Testis (tissue), 3 donors: ENCODE data around the gene PRTFDC1. TPM values are rescaled to one million over a fixed set of nuclear protein-coding genes. Genes with fewer than 3 reads are reported as not detected.

ENCODE experiments used
- DNase-seq: peaks from one replicate; pipeline ENCODE4 v3.0.0-alpha.2; 2019
- H3K27ac ChIP-seq, 2 donors: fragments of 200-600 bp; sonication (generic); one replicate each; pipeline ENCODE4 v1.5.1; 2019
- H3K27me3 ChIP-seq: fragments of 200-600 bp; sonication (generic); one replicate; pipeline ENCODE4 v1.5.1; 2019
- H3K36me3 ChIP-seq: fragments of 200-600 bp; sonication (generic); one replicate; pipeline ENCODE4 v1.5.1; 2017; ENCODE audit warnings: low read depth; ENCODE audit errors: missing control alignments
- H3K4me1 ChIP-seq: fragments of 200-600 bp; sonication (generic); one replicate; pipeline ENCODE4 v1.5.1; 2019
- H3K4me3 ChIP-seq, 2 donors: fragments of 200-600 bp; sonication (generic); one replicate each; pipeline ENCODE4 v1.5.1; 2017 to 2019
- H3K9me3 ChIP-seq: fragments of 200-600 bp; sonication (generic); one replicate; pipeline ENCODE4 v1.5.1; 2017
- POLR2A ChIP-seq: fragments of 450-650 bp; IDR thresholded peaks from one replicate; pipeline ENCODE4 v1.6.1; 2017; ENCODE audit warnings: antibody characterized with exemption, mild to moderate bottlenecking, moderate library complexity
- WGBS, 2 donors: methylation state at CpG; one replicate each; pipeline ENCODE4 v1.1.5; 2018; 5-methylcytosine and 5-hydroxymethylcytosine counted together
- intact Hi-C: fragments of 100-400 bp; cut with DNase I; formaldehyde crosslinking; loops from one replicate; pipeline ENCODE4 v1.15.1; 2023; ENCODE audit warnings: low total_unique reads
- polyA plus RNA-seq: library from polyadenylated mRNA; stranded (reverse); fragments of 350-450 nt; fragmentation: Illumina TruSeq; extraction: RNeasy Lipid Tissue Mini Kit (QIAGEN cat#74804); gene quantifications from one replicate; pipeline ENCODE4 v1.2.3, GENCODE V29; 2014; ENCODE audit warnings: low read depth, low replicate concordance; ENCODE audit not compliant: insufficient read depth
- total RNA-seq, 2 donors: library from RNA; depleted of rRNA; stranded (reverse); fragments of >200 nt; gene quantifications; one replicate each; pipeline ENCODE4 v1.2.3, GENCODE V29; 2016
- TF ChIP-seq, protein P1 (sequence below), 3 experiments: fragments of 450-650 bp in 2 of 3; fragments of 200-600 bp in 1 of 3; sonication (generic) in 1 of 3; IDR thresholded peaks; one replicate each; pipeline ENCODE4 v1.5.1; 2016 to 2019; ENCODE audit warnings: antibody characterized with exemption in 3 of 3, mild to moderate bottlenecking in 2 of 3, moderate library complexity in 1 of 3

PRTFDC1 gene
- total and polyA plus RNA-seq, 3 donors from 2014 or later: 1.2 to 3.5 (median 2.7) TPM

GRCh38 chr10:24992512-24993133 lies 40.2 kb upstream of the PRTFDC1 start:
- Histone ChIP-seq H3K27me3 (no peaks in the 10 kb centered on the region), H3K4me1 (no peaks in the 10 kb centered on the region), H3K9me3 (no peaks in the 10 kb centered on the region), H3K27ac (no peak overlapping the region), H3K36me3 (no peaks in the 10 kb centered on the region), H3K4me3 (no peak overlapping the region)
- DNase-seq: no peak
- intact Hi-C loops: no loop called here
- 62 to 80% methylated on average over 3 of the region's 3 CpGs for WGBS, 2 donors
- TF ChIP-seq POLR2A: no peak
- TF ChIP-seq, protein P1, sequence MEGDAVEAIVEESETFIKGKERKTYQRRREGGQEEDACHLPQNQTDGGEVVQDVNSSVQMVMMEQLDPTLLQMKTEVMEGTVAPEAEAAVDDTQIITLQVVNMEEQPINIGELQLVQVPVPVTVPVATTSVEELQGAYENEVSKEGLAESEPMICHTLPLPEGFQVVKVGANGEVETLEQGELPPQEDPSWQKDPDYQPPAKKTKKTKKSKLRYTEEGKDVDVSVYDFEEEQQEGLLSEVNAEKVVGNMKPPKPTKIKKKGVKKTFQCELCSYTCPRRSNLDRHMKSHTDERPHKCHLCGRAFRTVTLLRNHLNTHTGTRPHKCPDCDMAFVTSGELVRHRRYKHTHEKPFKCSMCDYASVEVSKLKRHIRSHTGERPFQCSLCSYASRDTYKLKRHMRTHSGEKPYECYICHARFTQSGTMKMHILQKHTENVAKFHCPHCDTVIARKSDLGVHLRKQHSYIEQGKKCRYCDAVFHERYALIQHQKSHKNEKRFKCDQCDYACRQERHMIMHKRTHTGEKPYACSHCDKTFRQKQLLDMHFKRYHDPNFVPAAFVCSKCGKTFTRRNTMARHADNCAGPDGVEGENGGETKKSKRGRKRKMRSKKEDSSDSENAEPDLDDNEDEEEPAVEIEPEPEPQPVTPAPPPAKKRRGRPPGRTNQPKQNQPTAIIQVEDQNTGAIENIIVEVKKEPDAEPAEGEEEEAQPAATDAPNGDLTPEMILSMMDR (IDR thresholded peaks at IDR 0.05): no peak

- DNase-seq: no peak
- Histone ChIP-seq H3K4me3 (no peak overlapping the region), H3K4me1 (no peaks in the 10 kb centered on the region), H3K27ac (no peak overlapping the region), H3K9me3 (no peaks in the 10 kb centered on the region), H3K36me3 (no peaks in the 10 kb centered on the region), H3K27me3 (no peaks in the 10 kb centered on the region)
- 86 to 92% methylated on average over 13 of the region's 13 CpGs for WGBS, 2 donors
- intact Hi-C loops: no loop called here
- TF ChIP-seq POLR2A: no peak
- TF ChIP-seq, protein P1 (IDR thresholded peaks at IDR 0.05): no peak
Measured at GRCh38 chr10:24991298-24991697, 38.9 kb upstream of the PRTFDC1 start.

DNA sequence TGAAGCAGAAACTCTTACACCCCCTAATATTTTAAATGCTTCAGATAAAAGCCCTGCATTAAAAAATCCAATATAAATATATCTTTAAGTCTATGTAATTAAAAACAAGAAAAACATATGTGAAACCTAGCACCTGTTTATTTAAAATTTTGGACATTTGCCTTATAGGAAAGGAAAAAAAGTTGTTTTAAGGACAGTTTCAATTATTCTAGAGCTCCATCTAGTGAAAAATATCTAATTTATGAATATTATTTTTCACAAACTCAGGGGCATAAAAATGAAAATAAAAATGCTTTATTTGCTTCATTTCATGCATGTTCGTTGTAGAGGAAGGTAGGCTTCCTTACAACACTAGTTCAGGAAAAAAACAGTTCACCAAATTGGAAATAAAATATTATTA lies 37.5 kb upstream of the PRTFDC1 start:
- Histone ChIP-seq H3K4me1 (no peaks in the 10 kb centered on the region), H3K27ac (no peak overlapping the region), H3K4me3 (no peak overlapping the region), H3K36me3 (no peaks in the 10 kb centered on the region), H3K9me3 (no peaks in the 10 kb centered on the region), H3K27me3 (no peaks in the 10 kb centered on the region)
- TF ChIP-seq POLR2A: no peak
- WGBS, 2 donors: 33 to 36% methylated on average over 1 of the region's 1 CpG
- intact Hi-C loops: no loop called here
- DNase-seq: no peak

DNA sequence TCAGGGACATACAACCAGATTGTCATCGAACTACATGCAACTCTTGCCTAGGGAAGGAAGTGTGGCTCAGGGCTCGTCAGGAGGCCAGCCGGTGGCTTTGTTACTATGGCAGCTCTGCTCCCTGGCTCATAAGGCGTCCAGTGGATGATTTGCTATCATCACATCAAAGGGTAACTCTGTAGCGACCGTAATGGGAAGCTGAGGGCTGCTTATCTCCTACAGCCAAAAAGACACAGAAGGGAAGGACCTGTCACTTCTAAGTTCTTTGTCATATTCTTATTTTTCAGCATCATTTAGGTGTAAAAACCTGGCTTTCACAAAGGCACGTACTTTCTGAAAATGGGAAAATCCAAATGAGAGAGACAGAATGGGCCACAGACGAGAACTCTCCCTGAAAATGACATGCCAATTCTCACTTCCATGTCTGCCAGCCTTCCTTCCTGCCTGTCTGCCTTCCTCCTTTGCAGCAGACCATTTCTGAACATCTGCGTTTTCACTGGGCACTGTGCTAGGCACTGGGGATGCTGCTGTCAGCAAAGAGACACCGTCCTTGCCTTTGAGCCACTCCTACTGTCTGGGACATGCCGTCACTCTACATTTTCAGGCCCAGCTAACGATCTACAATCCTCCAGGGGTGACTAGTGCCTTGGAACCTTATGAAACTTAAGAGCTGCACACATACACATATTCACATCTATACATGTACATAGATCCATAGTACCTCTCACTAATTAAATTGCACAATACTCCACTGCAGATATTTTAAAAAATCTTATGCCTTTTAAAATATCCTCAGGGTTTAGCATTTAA lies 36.6 kb upstream of the PRTFDC1 start:
- Histone ChIP-seq H3K4me3 (no peak overlapping the region), H3K27ac (no peak overlapping the region), H3K27me3 (no peaks in the 10 kb centered on the region), H3K4me1 (no peaks in the 10 kb centered on the region), H3K36me3 (no peaks in the 10 kb centered on the region), H3K9me3 (no peaks in the 10 kb centered on the region)
- WGBS, 2 donors: 63 to 67% methylated on average over 12 of the region's 12 CpGs
- no peak for DNase-seq
- intact Hi-C loops: no loop called here
- TF ChIP-seq, protein P1 (IDR thresholded peaks at IDR 0.05): no peak
- no peak for TF ChIP-seq POLR2A

DNA sequence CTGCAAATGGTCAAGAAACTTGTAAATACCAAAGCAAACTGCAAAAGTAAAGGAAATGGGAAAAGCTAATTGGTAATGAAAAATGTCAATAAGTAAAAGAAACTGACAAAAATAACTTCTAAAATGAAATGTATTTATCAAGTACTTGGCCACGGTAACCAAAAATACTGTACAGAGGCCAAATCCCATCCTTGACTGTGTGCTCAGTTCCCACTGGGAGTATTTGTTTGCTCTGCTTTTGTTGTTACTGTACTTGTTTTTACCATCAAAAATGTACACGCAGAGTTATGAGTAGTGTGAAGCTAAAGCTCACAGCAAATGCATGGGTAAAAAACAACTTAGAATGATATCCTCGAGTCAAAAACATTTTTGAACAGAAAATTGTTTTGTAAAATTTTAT lies 32.5 kb upstream of the PRTFDC1 start:
- WGBS, 2 donors: 38 to 51% methylated on average over 3 of the region's 3 CpGs
- Histone ChIP-seq H3K27me3 (no peaks in the 10 kb centered on the region), H3K27ac (no peak overlapping the region), H3K36me3 (no peaks in the 10 kb centered on the region), H3K9me3 (no peaks in the 10 kb centered on the region), H3K4me1 (no peaks in the 10 kb centered on the region), H3K4me3 (no peak overlapping the region)
- no peak for DNase-seq
- TF ChIP-seq, protein P1 (IDR thresholded peaks at IDR 0.05): no peak
- TF ChIP-seq POLR2A: no peak
- intact Hi-C loops: no loop called here
